ENCODE data around the gene AP2A1.

The AP2A1 gene

GRCh38 chr19:49801966-49802661, 35.3 kb downstream of the AP2A1 start:
- Histone ChIP-seq H2AFZ (ENCODE audit: low read depth, low read length) (no peak overlapping the region), H2AK5ac (ENCODE audit: low read length, severe bottlenecking) (no peak overlapping the region), H2BK15ac (ENCODE audit: low read depth, poor library complexity, severe bottlenecking) (no peak overlapping the region), H4K8ac (ENCODE audit: low read length) (peak overlapping the region; percentile 30), H3K79me1 (replicated peaks; ENCODE audit: low read length, poor library complexity, severe bottlenecking) (peaks cover 23% of the 10 kb centered on the region), H4K91ac (ENCODE audit: low read length) (peak overlapping the region; percentile 2), H3K36me3 (ENCODE audit: control insufficient read depth in 1 of 2, insufficient read depth in 2 of 2, low read depth in 1 of 2, low read length in 2 of 2) (peaks cover 82 to 94% of the 10 kb centered on the region in 2 experiments), H3K4me2 (ENCODE audit: low read length, poor library complexity, severe bottlenecking) (no peak overlapping the region), H3K23ac (ENCODE audit: low read length in 2 of 2) (peak overlapping the region in 1 of 2 experiments; percentile 9), H3K18ac (ENCODE audit: low read depth in 1 of 2, low read length in 2 of 2) (peak overlapping the region in 1 of 2 experiments; percentile 89), H3K14ac (ENCODE audit: low read length in 2 of 2) (peak overlapping the region in 1 of 2 experiments; percentile 36), H3K27me3 (ENCODE audit: control insufficient read depth in 1 of 2, insufficient read depth in 1 of 2, low read length in 2 of 2) (no peaks in the 10 kb centered on the region), H3K27ac (ENCODE audit: low read length, poor library complexity, severe bottlenecking) (no peak overlapping the region), H2BK5ac (ENCODE audit: low read depth, low read length, poor library complexity, severe bottlenecking) (no peak overlapping the region), H3K4me1 (ENCODE audit: control insufficient read depth, insufficient read depth, low read depth, low read length) (peaks cover 3% of the 10 kb centered on the region), H3K9ac (ENCODE audit: low read length) (peak overlapping the region; percentile 62), H2BK120ac (ENCODE audit: low read depth, low read length) (no peak overlapping the region), H3K4ac (ENCODE audit: low read depth in 1 of 2, low read length in 2 of 2) (no peak overlapping the region), H2BK12ac (ENCODE audit: low read length in 2 of 2) (peak overlapping the region in 1 of 2 experiments; percentile 75), H3K9me3 (ENCODE audit: control insufficient read depth, low read length) (no peaks in the 10 kb centered on the region), H3K4me3 (ENCODE audit: insufficient read depth in 1 of 2, low read depth in 1 of 2, low read length in 2 of 2) (peak overlapping the region in 1 of 2 experiments; percentile 63)
- DNase-seq: peak; percentile 86
- 46% methylated on average over 38 of the region's 38 CpGs for WGBS

DNA sequence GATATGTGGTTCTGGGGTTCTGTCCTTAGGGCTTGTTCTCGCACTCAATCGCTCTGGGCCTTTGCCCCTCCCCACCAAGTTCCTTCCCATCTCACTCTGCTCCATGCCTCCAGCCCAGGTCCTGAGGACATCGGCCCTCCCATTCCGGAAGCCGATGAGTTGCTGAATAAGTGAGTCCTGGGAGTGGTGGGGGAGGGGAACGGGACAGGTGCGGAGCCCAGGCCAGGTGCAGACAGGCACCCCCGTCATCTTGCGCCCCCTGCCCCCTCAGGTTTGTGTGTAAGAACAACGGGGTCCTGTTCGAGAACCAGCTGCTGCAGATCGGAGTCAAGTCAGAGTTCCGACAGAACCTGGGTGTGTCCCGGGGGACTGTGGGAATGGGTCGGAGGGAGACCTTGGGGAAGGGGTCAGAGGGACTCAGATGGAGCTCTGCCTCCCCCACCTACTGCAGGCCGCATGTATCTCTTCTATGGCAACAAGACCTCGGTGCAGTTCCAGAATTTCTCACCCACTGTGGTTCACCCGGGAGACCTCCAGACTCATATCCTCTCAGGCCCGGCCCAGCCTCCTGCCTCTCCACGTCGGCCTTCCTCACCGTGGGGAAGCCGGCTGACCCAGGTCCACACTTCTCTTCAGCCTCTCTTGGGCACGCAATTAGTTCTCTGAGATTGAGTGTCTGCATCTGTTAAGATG, 36.2 kb downstream of the AP2A1 start:
- no peak overlapping the region for H3K23ac ChIP-seq (ENCODE audit: low read length in 2 of 2)
- H3K4me2 ChIP-seq (ENCODE audit: low read length, poor library complexity, severe bottlenecking): no peak overlapping the region
- no peaks in the 10 kb centered on the region for H3K27me3 ChIP-seq (ENCODE audit: control insufficient read depth in 1 of 2, insufficient read depth in 1 of 2, low read length in 2 of 2)
- no peak overlapping the region for H2BK15ac ChIP-seq (ENCODE audit: low read depth, poor library complexity, severe bottlenecking)
- H3K18ac ChIP-seq (ENCODE audit: low read depth in 1 of 2, low read length in 2 of 2): no peak overlapping the region
- no peak overlapping the region for H2AK5ac ChIP-seq (ENCODE audit: low read length, severe bottlenecking)
- no peak overlapping the region for H2BK5ac ChIP-seq (ENCODE audit: low read depth, low read length, poor library complexity, severe bottlenecking)
- no peak for DNase-seq
- H2BK12ac ChIP-seq (ENCODE audit: low read length in 2 of 2): no peak overlapping the region
- 92% methylated on average over 22 of the region's 24 CpGs for WGBS
- H3K9me3 ChIP-seq (ENCODE audit: control insufficient read depth, low read length): no peaks in the 10 kb centered on the region
- H4K8ac ChIP-seq (ENCODE audit: low read length): no peak overlapping the region
- H2BK120ac ChIP-seq (ENCODE audit: low read depth, low read length): no peak overlapping the region
- no peak overlapping the region for H3K4ac ChIP-seq (ENCODE audit: low read depth in 1 of 2, low read length in 2 of 2)
- peaks cover 20% of the 10 kb centered on the region for H3K79me1 ChIP-seq (replicated peaks; ENCODE audit: low read length, poor library complexity, severe bottlenecking)
- H3K4me3 ChIP-seq (ENCODE audit: insufficient read depth in 1 of 2, low read depth in 1 of 2, low read length in 2 of 2): no peak overlapping the region
- H3K36me3 ChIP-seq (ENCODE audit: control insufficient read depth in 1 of 2, insufficient read depth in 2 of 2, low read depth in 1 of 2, low read length in 2 of 2): peaks cover 84 to 99% of the 10 kb centered on the region in 2 experiments
- peaks cover 3% of the 10 kb centered on the region for H3K4me1 ChIP-seq (ENCODE audit: control insufficient read depth, insufficient read depth, low read depth, low read length)
- peak overlapping the region; percentile 38 for H3K9ac ChIP-seq (ENCODE audit: low read length)
- H2AFZ ChIP-seq (ENCODE audit: low read depth, low read length): no peak overlapping the region
- H3K14ac ChIP-seq (ENCODE audit: low read length in 2 of 2): no peak overlapping the region
- no peak overlapping the region for H3K27ac ChIP-seq (ENCODE audit: low read length, poor library complexity, severe bottlenecking)
- peak overlapping the region; percentile 11 for H4K91ac ChIP-seq (ENCODE audit: low read length)

DNA sequence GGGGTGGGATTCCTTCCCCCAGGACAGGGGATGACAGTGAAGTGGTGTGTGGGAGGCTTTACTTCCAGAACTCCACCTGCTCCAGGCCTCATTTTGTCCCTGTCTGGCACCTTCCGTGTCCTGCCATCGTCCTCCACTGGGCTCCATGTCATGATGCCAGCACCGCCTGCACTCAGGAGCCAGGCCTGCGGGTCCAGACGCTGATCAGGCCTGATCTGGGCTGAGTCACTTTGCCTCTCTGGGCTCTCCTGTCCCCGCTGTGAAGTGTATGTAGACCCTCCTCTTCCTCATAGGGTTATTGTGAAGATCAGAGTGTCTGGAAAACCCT, 36.7 kb downstream of the AP2A1 start:
- H2AFZ ChIP-seq (ENCODE audit: low read depth, low read length): no peak overlapping the region
- H3K9me3 ChIP-seq (ENCODE audit: control insufficient read depth, low read length): no peaks in the 10 kb centered on the region
- no peak overlapping the region for H2BK12ac ChIP-seq (ENCODE audit: low read length in 2 of 2)
- 96% methylated on average over 6 of the region's 6 CpGs for WGBS
- H3K79me1 ChIP-seq (replicated peaks; ENCODE audit: low read length, poor library complexity, severe bottlenecking): peaks cover 15% of the 10 kb centered on the region
- H2BK5ac ChIP-seq (ENCODE audit: low read depth, low read length, poor library complexity, severe bottlenecking): no peak overlapping the region
- no peaks in the 10 kb centered on the region for H3K27me3 ChIP-seq (ENCODE audit: control insufficient read depth in 1 of 2, insufficient read depth in 1 of 2, low read length in 2 of 2)
- H2BK120ac ChIP-seq (ENCODE audit: low read depth, low read length): no peak overlapping the region
- no peak overlapping the region for H3K23ac ChIP-seq (ENCODE audit: low read length in 2 of 2)
- no peak overlapping the region for H2BK15ac ChIP-seq (ENCODE audit: low read depth, poor library complexity, severe bottlenecking)
- no peak overlapping the region for H3K14ac ChIP-seq (ENCODE audit: low read length in 2 of 2)
- H3K9ac ChIP-seq (ENCODE audit: low read length): no peak overlapping the region
- no peak overlapping the region for H3K27ac ChIP-seq (ENCODE audit: low read length, poor library complexity, severe bottlenecking)
- H2AK5ac ChIP-seq (ENCODE audit: low read length, severe bottlenecking): no peak overlapping the region
- H3K18ac ChIP-seq (ENCODE audit: low read depth in 1 of 2, low read length in 2 of 2): no peak overlapping the region
- peaks cover 82 to 99% of the 10 kb centered on the region in 2 experiments for H3K36me3 ChIP-seq (ENCODE audit: control insufficient read depth in 1 of 2, insufficient read depth in 2 of 2, low read depth in 1 of 2, low read length in 2 of 2)
- H3K4ac ChIP-seq (ENCODE audit: low read depth in 1 of 2, low read length in 2 of 2): no peak overlapping the region
- DNase-seq: no peak
- no peak overlapping the region for H3K4me3 ChIP-seq (ENCODE audit: insufficient read depth in 1 of 2, low read depth in 1 of 2, low read length in 2 of 2)
- peaks cover 7% of the 10 kb centered on the region for H3K4me1 ChIP-seq (ENCODE audit: control insufficient read depth, insufficient read depth, low read depth, low read length)
- H4K8ac ChIP-seq (ENCODE audit: low read length): no peak overlapping the region
- no peak overlapping the region for H3K4me2 ChIP-seq (ENCODE audit: low read length, poor library complexity, severe bottlenecking)
- peak overlapping the region; percentile 11 for H4K91ac ChIP-seq (ENCODE audit: low read length)

- no peak overlapping the region for H2BK5ac ChIP-seq (ENCODE audit: low read depth, low read length, poor library complexity, severe bottlenecking)
- H3K4me1 ChIP-seq (ENCODE audit: control insufficient read depth, insufficient read depth, low read depth, low read length): peaks cover 17% of the 10 kb centered on the region
- H2AFZ ChIP-seq (ENCODE audit: low read depth, low read length): no peak overlapping the region
- no peaks in the 10 kb centered on the region for H3K27me3 ChIP-seq (ENCODE audit: control insufficient read depth in 1 of 2, insufficient read depth in 1 of 2, low read length in 2 of 2)
- H3K36me3 ChIP-seq (ENCODE audit: control insufficient read depth in 1 of 2, insufficient read depth in 2 of 2, low read depth in 1 of 2, low read length in 2 of 2): peaks cover 57 to 78% of the 10 kb centered on the region in 2 experiments
- no peak overlapping the region for H3K4me2 ChIP-seq (ENCODE audit: low read length, poor library complexity, severe bottlenecking)
- H4K8ac ChIP-seq (ENCODE audit: low read length): no peak overlapping the region
- no peak overlapping the region for H3K14ac ChIP-seq (ENCODE audit: low read length in 2 of 2)
- H3K79me1 ChIP-seq (replicated peaks; ENCODE audit: low read length, poor library complexity, severe bottlenecking): peaks cover 7% of the 10 kb centered on the region
- DNase-seq: no peak
- H3K9me3 ChIP-seq (ENCODE audit: control insufficient read depth, low read length): no peaks in the 10 kb centered on the region
- H2BK15ac ChIP-seq (ENCODE audit: low read depth, poor library complexity, severe bottlenecking): no peak overlapping the region
- H3K27ac ChIP-seq (ENCODE audit: low read length, poor library complexity, severe bottlenecking): no peak overlapping the region
- no peak overlapping the region for H2BK120ac ChIP-seq (ENCODE audit: low read depth, low read length)
- no peak overlapping the region for H3K9ac ChIP-seq (ENCODE audit: low read length)
- H3K23ac ChIP-seq (ENCODE audit: low read length in 2 of 2): no peak overlapping the region
- H4K91ac ChIP-seq (ENCODE audit: low read length): no peak overlapping the region
- no peak overlapping the region for H3K18ac ChIP-seq (ENCODE audit: low read depth in 1 of 2, low read length in 2 of 2)
- no peak overlapping the region for H2AK5ac ChIP-seq (ENCODE audit: low read length, severe bottlenecking)
- WGBS: 86% methylated on average over 20 of the region's 20 CpGs
- no peak overlapping the region for H3K4ac ChIP-seq (ENCODE audit: low read depth in 1 of 2, low read length in 2 of 2)
- H3K4me3 ChIP-seq (ENCODE audit: insufficient read depth in 1 of 2, low read depth in 1 of 2, low read length in 2 of 2): no peak overlapping the region
- H2BK12ac ChIP-seq (ENCODE audit: low read length in 2 of 2): no peak overlapping the region
These were observed 39.2 kb downstream of the AP2A1 start for GRCh38 chr19:49805822-49806619.

Measured in mesenchymal stem cell (in vitro differentiated cells and primary cell).